ENCODE measurements around the gene COL4A3. TPM values are rescaled to one million over a fixed set of nuclear protein-coding genes. Genes with fewer than 3 reads are reported as not detected.

The COL4A3 gene
- polyA plus RNA-seq, 1 donor (not counting 4 experiments of a cell fraction or from before 2014, with no cell fraction given), result not detected

DNA sequence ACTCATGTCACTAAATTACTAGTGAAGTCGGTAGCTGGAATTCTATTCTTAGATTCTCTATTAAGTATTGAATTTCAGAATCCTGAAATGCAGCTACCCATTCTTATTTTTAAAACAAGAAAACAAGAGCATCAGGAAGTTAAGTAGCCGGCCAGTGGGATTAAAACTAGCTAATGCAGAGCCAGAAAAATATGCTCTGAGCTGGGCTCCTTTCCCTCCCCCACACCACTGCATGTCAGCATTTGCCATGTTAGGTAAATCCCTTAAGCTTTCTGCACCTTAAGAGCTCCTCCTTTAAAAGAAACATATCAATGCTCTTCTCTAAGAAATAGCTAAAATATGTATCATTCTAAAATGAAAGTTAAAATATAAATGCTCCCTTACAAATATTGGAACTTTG lies 88.4 kb downstream of the COL4A3 start:
- H3K4me3 ChIP-seq (ENCODE audit: control insufficient read depth in 2 of 3, extremely low read depth in 1 of 3, insufficient read depth in 2 of 3, low read depth in 1 of 3, low read length in 3 of 3), result no peak overlapping the region
- no peak overlapping the region for H3K4me2 ChIP-seq (ENCODE audit: control insufficient read depth, extremely low read depth, insufficient read depth, low read depth, low read length)
- no peak overlapping the region for H3K9ac ChIP-seq (ENCODE audit: control insufficient read depth, extremely low read depth, insufficient read depth, low read length)
- H3K79me2 ChIP-seq (ENCODE audit: control insufficient read depth, insufficient read depth, low read length), result no peaks in the 10 kb centered on the region
- H4K20me1 ChIP-seq (ENCODE audit: control insufficient read depth, extremely low read depth, insufficient read depth, low read length), result no peaks in the 10 kb centered on the region
- no peak for FAIRE-seq
- no peaks in the 10 kb centered on the region for H3K27me3 ChIP-seq (ENCODE audit: control insufficient read depth, extremely low read depth, insufficient read depth, low read length)
- no peak for DNase-seq (ENCODE audit: low read depth, low spot score)
- H3K4me1 ChIP-seq (ENCODE audit: control insufficient read depth, extremely low read depth, insufficient read depth, low read length), result peaks cover 3% of the 10 kb centered on the region
- H3K36me3 ChIP-seq (ENCODE audit: control insufficient read depth in 2 of 2, extremely low read depth in 1 of 2, insufficient read depth in 2 of 2, low read length in 2 of 2), result no peaks in the 10 kb centered on the region
- dilution Hi-C loops (cut with MboI; ENCODE audit: extremely low pct_ligation_motif_present, low sequenced_read_pairs), result no loop called here
- no peaks in the 10 kb centered on the region for H3K9me3 ChIP-seq (ENCODE audit: control insufficient read depth, low read depth, low read length)
- H2AFZ ChIP-seq (ENCODE audit: control insufficient read depth, low read length), result no peak overlapping the region
- no peaks in the 10 kb centered on the region for H3K9me1 ChIP-seq (ENCODE audit: control insufficient read depth, extremely low read depth, insufficient read depth, low read length)
- no peak overlapping the region for H3K27ac ChIP-seq (ENCODE audit: control insufficient read depth, insufficient read depth, low read length)
- no peak for TF ChIP-seq EZH2 (IDR thresholded peaks at IDR 0.05; ENCODE audit: low read length)
- TF ChIP-seq, protein P1, sequence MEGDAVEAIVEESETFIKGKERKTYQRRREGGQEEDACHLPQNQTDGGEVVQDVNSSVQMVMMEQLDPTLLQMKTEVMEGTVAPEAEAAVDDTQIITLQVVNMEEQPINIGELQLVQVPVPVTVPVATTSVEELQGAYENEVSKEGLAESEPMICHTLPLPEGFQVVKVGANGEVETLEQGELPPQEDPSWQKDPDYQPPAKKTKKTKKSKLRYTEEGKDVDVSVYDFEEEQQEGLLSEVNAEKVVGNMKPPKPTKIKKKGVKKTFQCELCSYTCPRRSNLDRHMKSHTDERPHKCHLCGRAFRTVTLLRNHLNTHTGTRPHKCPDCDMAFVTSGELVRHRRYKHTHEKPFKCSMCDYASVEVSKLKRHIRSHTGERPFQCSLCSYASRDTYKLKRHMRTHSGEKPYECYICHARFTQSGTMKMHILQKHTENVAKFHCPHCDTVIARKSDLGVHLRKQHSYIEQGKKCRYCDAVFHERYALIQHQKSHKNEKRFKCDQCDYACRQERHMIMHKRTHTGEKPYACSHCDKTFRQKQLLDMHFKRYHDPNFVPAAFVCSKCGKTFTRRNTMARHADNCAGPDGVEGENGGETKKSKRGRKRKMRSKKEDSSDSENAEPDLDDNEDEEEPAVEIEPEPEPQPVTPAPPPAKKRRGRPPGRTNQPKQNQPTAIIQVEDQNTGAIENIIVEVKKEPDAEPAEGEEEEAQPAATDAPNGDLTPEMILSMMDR (optimal IDR thresholded peaks at IDR 0.05 in 1 of 3, IDR thresholded peaks at IDR 0.05 in 1 of 3, conservative IDR thresholded peaks at IDR 0.05 in 1 of 3; ENCODE audit: extremely low read depth in 1 of 3, insufficient read depth in 2 of 3, low read length in 3 of 3), result no peak

DNA sequence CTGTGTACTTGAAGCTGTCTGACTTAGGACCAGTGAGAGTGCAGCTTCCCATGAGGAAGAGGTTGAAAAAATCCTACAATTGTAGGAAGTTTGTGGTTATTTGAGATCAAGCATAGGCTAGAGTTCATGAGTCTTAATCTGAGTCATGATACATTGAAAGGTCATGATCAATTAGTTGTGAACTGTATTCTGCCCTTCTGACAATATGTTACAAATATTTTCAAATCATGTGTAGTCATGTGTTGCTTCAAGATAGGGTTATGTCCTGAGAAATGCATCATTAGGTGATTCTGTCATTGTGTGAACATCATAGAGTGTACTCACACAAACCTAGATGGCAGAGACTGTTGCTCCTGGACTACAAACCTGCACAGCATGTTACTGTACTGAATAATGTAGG lies 92.2 kb downstream of the COL4A3 start:
- Histone ChIP-seq H4K20me1 (ENCODE audit: control insufficient read depth, extremely low read depth, insufficient read depth, low read length) (no peaks in the 10 kb centered on the region), H3K9me1 (ENCODE audit: control insufficient read depth, extremely low read depth, insufficient read depth, low read length) (no peaks in the 10 kb centered on the region), H3K36me3 (ENCODE audit: control insufficient read depth in 2 of 2, extremely low read depth in 1 of 2, insufficient read depth in 2 of 2, low read length in 2 of 2) (no peaks in the 10 kb centered on the region), H3K9ac (ENCODE audit: control insufficient read depth, extremely low read depth, insufficient read depth, low read length) (no peak overlapping the region), H3K4me2 (ENCODE audit: control insufficient read depth, extremely low read depth, insufficient read depth, low read depth, low read length) (no peak overlapping the region), H3K79me2 (ENCODE audit: control insufficient read depth, insufficient read depth, low read length) (no peaks in the 10 kb centered on the region), H3K27me3 (ENCODE audit: control insufficient read depth, extremely low read depth, insufficient read depth, low read length) (no peaks in the 10 kb centered on the region), H2AFZ (ENCODE audit: control insufficient read depth, low read length) (no peak overlapping the region), H3K4me3 (ENCODE audit: control insufficient read depth in 2 of 3, extremely low read depth in 1 of 3, insufficient read depth in 2 of 3, low read depth in 1 of 3, low read length in 3 of 3) (no peak overlapping the region), H3K4me1 (ENCODE audit: control insufficient read depth, extremely low read depth, insufficient read depth, low read length) (peaks cover 3% of the 10 kb centered on the region), H3K9me3 (ENCODE audit: control insufficient read depth, low read depth, low read length) (no peaks in the 10 kb centered on the region), H3K27ac (ENCODE audit: control insufficient read depth, insufficient read depth, low read length) (no peak overlapping the region)
- DNase-seq (ENCODE audit: low read depth, low spot score) (no peak), FAIRE-seq (no peak)
- dilution Hi-C loops (cut with MboI; ENCODE audit: extremely low pct_ligation_motif_present, low sequenced_read_pairs), result no loop called here
- no peak for TF ChIP-seq EZH2 (IDR thresholded peaks at IDR 0.05; ENCODE audit: low read length)
- TF ChIP-seq, protein P1 (optimal IDR thresholded peaks at IDR 0.05 in 1 of 3, IDR thresholded peaks at IDR 0.05 in 1 of 3, conservative IDR thresholded peaks at IDR 0.05 in 1 of 3; ENCODE audit: extremely low read depth in 1 of 3, insufficient read depth in 2 of 3, low read length in 3 of 3), result no peak

Measured in keratinocyte (primary cell).